ENCODE data around the gene SH2B2.

GRCh38 chr7:102252366-102252982, 34.2 kb upstream of the SH2B2 start:
- TF ChIP-seq EGR1 (IDR thresholded peaks at IDR 0.05; ENCODE audit: low read depth in 2 of 2), result no peak
- no peak for TF ChIP-seq TAF1 (conservative IDR thresholded peaks at IDR 0.05)
- TF ChIP-seq CTCF (IDR thresholded peaks at IDR 0.05; ENCODE audit: low read depth, low read length, missing input control), result no peak
- TF ChIP-seq REST (IDR thresholded peaks at IDR 0.05), result no peak
- TF ChIP-seq RAD21 (IDR thresholded peaks at IDR 0.05), result no peak
- no peak for TF ChIP-seq RXRA (IDR thresholded peaks at IDR 0.05)
- no peak for TF ChIP-seq ZBTB33 (IDR thresholded peaks at IDR 0.05)
